HepG2 (cell line): Measurements from ENCODE around the gene SYMPK. TPM values are rescaled to one million over a fixed set of nuclear protein-coding genes. Genes with fewer than 3 reads are reported as not detected.

Experiments used
- ARID4A ChIP-seq: sonication (generic); formaldehyde crosslinking; IDR thresholded peaks from 2 replicates; pipeline ENCODE4 v1.5.0; 2020; ENCODE audit warnings: mild to moderate bottlenecking, missing genetic modification reagents, borderline replicate concordance
- CREM ChIP-seq, 2 experiments: sonication (generic) in 1 of 2; formaldehyde crosslinking in 1 of 2; IDR thresholded peaks; 2 replicates each; pipeline versions ENCODE4 v1.4.0 to v1.6.1; 2016 to 2020; ENCODE audit warnings: antibody characterized with exemption in 1 of 2, mild to moderate bottlenecking in 1 of 2, missing genetic modification reagents in 1 of 2
- DMAP1 ChIP-seq: IDR thresholded peaks from 2 replicates; pipeline ENCODE4 v1.6.1; 2016
- DRAP1 ChIP-seq: IDR thresholded peaks from 2 replicates; pipeline ENCODE4 v1.6.1; 2016; ENCODE audit warnings: missing genetic modification reagents, missing compliant biosample characterization
- ELF1 ChIP-seq: sonication (generic); formaldehyde crosslinking; IDR thresholded peaks from 2 replicates; pipeline ENCODE4 v1.4.0; 2020; ENCODE audit warnings: missing genetic modification reagents
- ERF ChIP-seq: IDR thresholded peaks from 2 replicates; pipeline ENCODE4 v1.6.1; 2018; ENCODE audit warnings: missing biosample characterization, missing genetic modification reagents
- FOXK1 ChIP-seq: sonication (generic); formaldehyde crosslinking; IDR thresholded peaks from 2 replicates; pipeline ENCODE4 v1.4.0; 2020; ENCODE audit warnings: low read depth, missing genetic modification reagents, borderline replicate concordance
- KDM6A ChIP-seq: IDR thresholded peaks from 2 replicates; pipeline ENCODE4 v1.6.1; 2016; ENCODE audit warnings: low read depth
- SPEN ChIP-seq: sonication (generic); formaldehyde crosslinking; IDR thresholded peaks from 2 replicates; pipeline ENCODE4 v1.5.1; 2020; ENCODE audit warnings: low read depth, mild to moderate bottlenecking, missing genetic modification reagents
- THAP11 ChIP-seq: IDR thresholded peaks from 2 replicates; pipeline ENCODE4 v1.6.1; 2016; ENCODE audit warnings: missing biosample characterization, missing genetic modification reagents
- ZMYM2 ChIP-seq: sonication (generic); formaldehyde crosslinking; IDR thresholded peaks from 2 replicates; pipeline ENCODE4 v1.8.0; 2022; ENCODE audit warnings: mild to moderate bottlenecking, missing genetic modification reagents
- ZNF609 ChIP-seq: sonication (generic); formaldehyde crosslinking; IDR thresholded peaks from 2 replicates; pipeline ENCODE4 v1.4.0; 2020; ENCODE audit warnings: mild to moderate bottlenecking, missing genetic modification reagents, borderline replicate concordance
- ZNF644 ChIP-seq: IDR thresholded peaks from 2 replicates; pipeline ENCODE4 v1.6.1; 2016; ENCODE audit warnings: low read depth
- ZNF687 ChIP-seq: sonication (generic); formaldehyde crosslinking; IDR thresholded peaks from 2 replicates; pipeline ENCODE4 v1.5.1; 2020; ENCODE audit warnings: mild to moderate bottlenecking, missing genetic modification reagents, moderate library complexity
- ZNF781 ChIP-seq: sonication (generic); formaldehyde crosslinking; IDR thresholded peaks from 2 replicates; pipeline ENCODE4 v1.5.1; 2020; ENCODE audit warnings: borderline replicate concordance, mild to moderate bottlenecking, missing genetic modification reagents; ENCODE audit errors: not compliant biosample characterization
- ZNF891 ChIP-seq: sonication (generic); formaldehyde crosslinking; IDR thresholded peaks from 2 replicates; pipeline ENCODE4 v1.5.0; 2020; ENCODE audit warnings: mild to moderate bottlenecking, missing genetic modification reagents
- polyA plus RNA-seq, 8 experiments: library from polyadenylated mRNA; depleted of rRNA in 3 of 8; stranded (reverse) in 7 of 8; unstranded in 1 of 8; fragments of >200 nt; fragmentation: Illumina TruSeq in 4 of 8; extraction: Trizol in 4 of 8; gene quantifications; 2 replicates each; pipeline versions ENCODE4 v1.2.1 to v1.2.3, GENCODE V29; 2011 to 2016; ENCODE audit warnings: low read depth in 4 of 8, missing spikeins in 1 of 8, mixed read lengths in 1 of 8; ENCODE audit not compliant: insufficient read depth in 1 of 8
- total RNA-seq, 5 experiments: library from RNA; depleted of rRNA; stranded (reverse); fragments of >200 nt; fragmentation: Illumina TruSeq; extraction: Trizol; gene quantifications; 2 replicates each; pipeline ENCODE4 v1.2.3, GENCODE V29; 2016; ENCODE audit warnings: low read depth in 1 of 5

The SYMPK gene
- total and polyA plus RNA-seq, 2 of the 13 experiments (the other 11 are each of a cell fraction or from before 2014, with no cell fraction given): 21.9 to 55.7 TPM

GRCh38 chr19:45895519-45895972 is 32.6 kb upstream of the SYMPK start (continued):
- TF ChIP-seq ZNF687 (CRISPR knock-in tag) (peak; percentile 82), DRAP1 (CRISPR knock-in tag) (peak; percentile 48; the same call in 1 of the 2 replicates), DMAP1 (CRISPR knock-in tag) (peak; percentile 76), ZNF609 (peak; percentile 62; the same call in 1 of the 2 replicates), FOXK1 (peak; percentile 31; the same call in 1 of the 2 replicates), CREM (IDR thresholded peaks at IDR 0.05) (peak; percentile 47; the same call in 1 of the 2 replicates), CREM (CRISPR knock-in tag; IDR thresholded peaks at IDR 0.05) (no peak), KDM6A (peak; percentile 67), ARID4A (CRISPR knock-in tag) (peak; percentile 43; the same call in 1 of the 2 replicates), ZNF891 (CRISPR knock-in tag) (peak; percentile 6; the same call in 1 of the 2 replicates), SPEN (peak; percentile 59; the same call in 1 of the 2 replicates), ZNF781 (CRISPR knock-in tag) (peak; percentile 19), ZNF644 (CRISPR knock-in tag) (0 out of 2 replicates have a peak, but pooled peaks have one; percentile 34), ERF (CRISPR knock-in tag) (peak; percentile 15; the same call in 1 of the 2 replicates), ZMYM2 (CRISPR knock-in tag) (0 out of 2 replicates have a peak, but pooled peaks have one; percentile 47), THAP11 (CRISPR knock-in tag) (peak; percentile 78), ELF1 (CRISPR knock-in tag) (peak; percentile 30; the same call in 1 of the 2 replicates)
